K562 (cell line): ENCODE results near the gene HMGXB3. TPM values are rescaled to one million over a fixed set of nuclear protein-coding genes. Genes with fewer than 3 reads are reported as not detected.

Experiments
- ATAC-seq: fragments of 200-7000 bp; cut with Tn5 transposase; 3 replicates; pipeline ENCODE4 v1.9.1; 2020; ENCODE audit warnings: moderate library complexity
- BruUV-seq: library from RNA; stranded (reverse); fragments of 400-500 nt; replicated peaks from 2 replicates; lab custom pipeline; 2021; lab: Mats Ljungman, UMichigan
- CTCF ChIA-PET: fragments of 300-600 bp; formaldehyde crosslinking; extraction: SDS; loops from one replicate; lab custom pipeline; 2021; ENCODE audit warnings: low intra/inter-chr PET ratio; lab: Yijun Ruan, JAX
- POLR2A ChIA-PET: fragments of 300-600, 350-650 bp; sonication (Branson Sonifier 250); formaldehyde crosslinking; extraction: SDS; loops from one replicate; lab custom pipeline; 2021; ENCODE audit warnings: antibody characterized with exemption, inconsistent platforms; lab: Yijun Ruan, JAX
- DNase-seq, 4 experiments: peaks; one replicate each; pipeline versions ENCODE4 v3.0.0 to v3.0.0-alpha.2; 2011 to 2018; ENCODE audit warnings: low spot score in 3 of 4, mixed read lengths in 3 of 4; ENCODE audit errors: extremely low read depth in 1 of 4
- FAIRE-seq: peaks from 2 replicates; lab custom pipeline; 2011; peaks lifted over from hg19 to GRCh38; lab: Jason Lieb, UNC
- H2AFZ ChIP-seq: 2 replicates; pipeline ENCODE4 v1.6.0; 2011; ENCODE audit warnings: low read depth, low read length, control low read depth, inconsistent platforms
- H3K27ac ChIP-seq: fragments of 200-600 bp; 3 replicates; pipeline ENCODE4 v1.8.0; 2011; ENCODE audit warnings: low read depth, mild to moderate bottlenecking, control low read depth, inconsistent platforms, low read length, moderate library complexity, mixed read lengths; ENCODE audit errors: extremely low read depth
- H3K27me3 ChIP-seq, 2 experiments: fragments of 300-600 bp in 1 of 2; 2 replicates in 1 of 2; 3 replicates in 1 of 2; pipeline versions ENCODE4 v1.6.0 to v1.8.0; 2011; ENCODE audit warnings: inconsistent platforms in 2 of 2, low read length in 2 of 2, mild to moderate bottlenecking in 1 of 2, mixed read lengths in 1 of 2, moderate library complexity in 1 of 2; ENCODE audit not compliant: control insufficient read depth in 2 of 2, insufficient read depth in 2 of 2
- H3K36me3 ChIP-seq: fragments of 300-600 bp; 3 replicates; pipeline ENCODE4 v1.8.0; 2011; ENCODE audit warnings: mild to moderate bottlenecking, low read length, inconsistent platforms; ENCODE audit not compliant: control insufficient read depth, insufficient read depth
- H3K4me1 ChIP-seq, 2 experiments: fragments of 200-600 bp in 1 of 2; replicated peaks in 1 of 2; 2 replicates in 1 of 2; 3 replicates in 1 of 2; pipeline versions ENCODE4 v1.5.1 to v1.8.0; 2011; ENCODE audit warnings: inconsistent platforms in 2 of 2, low read length in 2 of 2, mild to moderate bottlenecking in 1 of 2, mixed read lengths in 1 of 2, moderate library complexity in 1 of 2; ENCODE audit not compliant: control insufficient read depth in 2 of 2, insufficient read depth in 2 of 2
- H3K4me2 ChIP-seq: 2 replicates; pipeline ENCODE4 v1.6.1; 2011; ENCODE audit warnings: low read length, control low read depth, inconsistent platforms, mixed read lengths; ENCODE audit not compliant: insufficient read depth
- H3K4me3 ChIP-seq: fragments of 200-600 bp; sonication (generic), shearing (Covaris generic); 2 replicates; pipeline ENCODE4 v1.5.1; 2016; ENCODE audit warnings: control low read depth, inconsistent platforms
- H3K79me2 ChIP-seq: fragments of 200-600 bp; 3 replicates; pipeline ENCODE4 v1.8.0; 2011; ENCODE audit warnings: low read length, inconsistent platforms; ENCODE audit not compliant: control insufficient read depth, insufficient read depth
- H3K9ac ChIP-seq, 2 experiments: 2 replicates each; pipeline versions ENCODE4 v1.6.0 to v1.6.1; 2011; ENCODE audit warnings: low read depth in 2 of 2, low read length in 2 of 2, control low read depth in 1 of 2, inconsistent platforms in 1 of 2, mild to moderate bottlenecking in 1 of 2, mixed read lengths in 1 of 2; ENCODE audit not compliant: insufficient read depth in 1 of 2
- H3K9me1 ChIP-seq: one replicate; pipeline ENCODE4 v1.6.0; 2011; ENCODE audit warnings: inconsistent platforms, mild to moderate bottlenecking, low read length, moderate library complexity; ENCODE audit not compliant: control insufficient read depth, insufficient read depth
- H3K9me3 ChIP-seq: replicated peaks from 2 replicates; pipeline ENCODE4 v1.5.1; 2011; ENCODE audit warnings: low read depth, low read length, inconsistent platforms; ENCODE audit not compliant: control insufficient read depth, insufficient read depth
- H4K20me1 ChIP-seq: replicated peaks from 2 replicates; pipeline ENCODE4 v1.6.1; 2011; ENCODE audit warnings: low read length, inconsistent platforms, mixed read lengths; ENCODE audit not compliant: control insufficient read depth, insufficient read depth
- C11orf30 ChIP-seq: fragments of 450-650 bp; IDR thresholded peaks from 2 replicates; pipeline ENCODE4 v1.6.1; 2016; ENCODE audit warnings: low read depth, mild to moderate bottlenecking
- CUX1 ChIP-seq: fragments of 200-800 bp; sonication (Bioruptor generic); IDR thresholded peaks from 2 replicates; pipeline ENCODE4 v1.6.1; 2016; ENCODE audit warnings: missing genetic modification characterization, missing compliant biosample characterization
- DPF2 ChIP-seq: fragments of 450-650 bp; IDR thresholded peaks from 2 replicates; pipeline ENCODE4 v1.6.1; 2016
- ETV1 ChIP-seq: fragments of 450-650 bp; conservative IDR thresholded peaks from 2 replicates; pipeline ENCODE4 v1.6.1; 2016; ENCODE audit warnings: missing genetic modification characterization, control low read depth, low read depth, missing compliant biosample characterization
- FOXK1 ChIP-seq: sonication (generic); formaldehyde crosslinking; IDR thresholded peaks from 2 replicates; pipeline ENCODE4 v1.8.0; 2022; ENCODE audit warnings: missing genetic modification reagents, mild to moderate bottlenecking, borderline replicate concordance
- MAFF ChIP-seq: IDR thresholded peaks from 2 replicates; pipeline ENCODE4 v1.6.1; 2012; ENCODE audit warnings: low read length, improper control_type of control experiment
- MAFG ChIP-seq: fragments of 450-650 bp; conservative IDR thresholded peaks from 2 replicates; pipeline ENCODE4 v1.6.1; 2016; ENCODE audit warnings: missing genetic modification characterization, missing compliant biosample characterization
- SNAPC5 ChIP-seq: fragments of 250-450 bp; sonication (Bioruptor Pico); IDR thresholded peaks from 2 replicates; pipeline ENCODE4 v1.8.0; 2021; ENCODE audit warnings: moderate library complexity, mild to moderate bottlenecking, inconsistent platforms
- TRIM25 ChIP-seq: fragments of 450-650 bp; IDR thresholded peaks from 2 replicates; pipeline ENCODE4 v1.7.0; 2016; ENCODE audit warnings: borderline replicate concordance
- UBTF ChIP-seq, 2 experiments: IDR thresholded peaks; 2 replicates each; pipeline ENCODE4 v1.6.1; 2012; ENCODE audit warnings: improper control_type of control experiment in 2 of 2, low read depth in 2 of 2, low read length in 2 of 2, borderline replicate concordance in 1 of 2
- ZNF282 ChIP-seq: sonication (generic); formaldehyde crosslinking; IDR thresholded peaks from 2 replicates; pipeline ENCODE4 v1.8.1; 2023; ENCODE audit warnings: missing genetic modification reagents
- ZNF316 ChIP-seq: fragments of 450-650 bp; IDR thresholded peaks from 2 replicates; pipeline ENCODE4 v1.6.1; 2016
- ZNF384 ChIP-seq: IDR thresholded peaks from 2 replicates; pipeline ENCODE4 v1.6.1; 2012; ENCODE audit warnings: low read depth, low read length, improper control_type of control experiment
- in situ Hi-C: fragments of 300-500 bp; cut with MboI; formaldehyde crosslinking; loops from 4 replicates; pipeline ENCODE4 v1.15.0; 2018; ENCODE audit warnings: inconsistent platforms, mixed read lengths
- intact Hi-C: fragments of 100-400 bp; cut with micrococcal nuclease; formaldehyde crosslinking; loops from 2 replicates; pipeline ENCODE4 v1.14.2; 2022
- polyA plus RNA-seq, 8 experiments: library from polyadenylated mRNA; depleted of rRNA in 4 of 8; stranded (reverse) in 5 of 8; unstranded in 3 of 8; fragments of >200 nt; fragmentation: Nextera tagmentation in 2 of 8; fragmentation: Illumina TruSeq in 1 of 8; extraction: Ambion mirVana in 2 of 8; extraction: Trizol in 1 of 8; gene quantifications; 2 replicates each; pipeline versions ENCODE4 v1.2.1 to v1.2.3, GENCODE V29; 2011 to 2014; ENCODE audit warnings: inconsistent platforms in 1 of 8, missing spikeins in 1 of 8
- total RNA-seq, 7 experiments: library from RNA; depleted of rRNA in 6 of 7; stranded (reverse); fragments of >200 nt in 6 of 7; fragmentation: Illumina TruSeq in 2 of 7; extraction: Trizol in 2 of 7; gene quantifications; 2 replicates each; pipeline versions ENCODE4 v1.2.1 to v1.2.3, GENCODE V29; 2011 to 2021; ENCODE audit warnings: low replicate concordance in 1 of 7

HMGXB3 gene
- total and polyA plus RNA-seq, 9 of the 15 experiments (the other 6 are each of a cell fraction or from before 2014, with no cell fraction given), result 1.8 to 44.1 (median 32.2) TPM

GRCh38 chr5:150007050-150007449, 6.5 kb downstream of the HMGXB3 start:
- H3K79me2 ChIP-seq, result peaks cover 48% of the 10 kb centered on the region

More at GRCh38 chr5:150007050-150007449, 6.5 kb downstream of the HMGXB3 start:
- intact Hi-C loops, result no loop called here
- ATAC-seq (no peak), FAIRE-seq (no peak), DNase-seq (no peak)
- H3K27ac ChIP-seq, result no peak overlapping the region
- ChIA-PET CTCF (no interaction called here), POLR2A (interaction anchor here (0.8 to 1.2 kb wide), 2 partner anchors 15 to 19 kb away, joined by 3 to 4 read pairs; no protein-coding TSS in a partner anchor)
- no peak overlapping the region for H3K4me2 ChIP-seq
- no peaks in the 10 kb centered on the region for H3K9me1 ChIP-seq
- H3K4me3 ChIP-seq, result no peak overlapping the region
- H3K36me3 ChIP-seq, result peaks cover 95% of the 10 kb centered on the region
- TF ChIP-seq FOXK1 (no peak), SNAPC5 (no peak), MAFG (tag) (peak; percentile 41; the same call in 1 of the 2 replicates), DPF2 (no peak), MAFF (peak; percentile 50), ZNF282 (no peak), ETV1 (tag) (no peak), TRIM25 (no peak), ZNF384 (no peak), ZNF316 (peak; percentile 77), CUX1 (CRISPR knock-in tag) (no peak), UBTF (IDR thresholded peaks at IDR 0.05; ENCODE audit: borderline replicate concordance in 1 of 2, low read depth in 2 of 2, low read length in 2 of 2) (no peak), C11orf30 (peak; percentile 60)
- no peak overlapping the region for H2AFZ ChIP-seq
- no peak overlapping the region for H3K9ac ChIP-seq
- peaks cover 15% of the 10 kb centered on the region; the same call in 1 of the 2 replicates for H4K20me1 ChIP-seq
- peaks cover 0 to 16% of the 10 kb centered on the region in 2 experiments; a peak in 3 of 5 replicates for H3K4me1 ChIP-seq
- in situ Hi-C loops, result no loop called here
- H3K9me3 ChIP-seq, result no peaks in the 10 kb centered on the region
- BruUV-seq, result no TSS peak
- H3K27me3 ChIP-seq, result no peaks in the 10 kb centered on the region
